B cell (primary cell): ENCODE measurements around the gene NINL. TPM values are rescaled to one million over a fixed set of nuclear protein-coding genes. Genes with fewer than 3 reads are reported as not detected.
"Not testable (repeated sequence)": the region's sequence is repeated elsewhere in the genome, so short reads cannot be mapped to it uniquely, and the experiment has no call there.

ENCODE experiments used
- ATAC-seq: fragments of 200-7000 bp; cut with Tn5 transposase; one replicate; pipeline ENCODE4 v1.10.0; 2021; ENCODE audit warnings: low read depth, mild to moderate bottlenecking, moderate number of reproducible peaks, moderate library complexity
- CTCF ChIA-PET: fragments of 350-600 bp; sonication (Branson Sonifier 250); formaldehyde crosslinking; loops from one replicate; lab custom pipeline; 2021; ENCODE audit warnings: antibody characterized with exemption, inconsistent platforms; lab: Charles Lee
- POLR2A ChIA-PET: fragments of 350-600 bp; sonication (Branson Sonifier 250); formaldehyde crosslinking; loops from one replicate; lab custom pipeline; 2021; ENCODE audit warnings: antibody characterized with exemption; lab: Charles Lee
- DNase-seq: peaks from one replicate; pipeline ENCODE4 v3.0.0; 2013
- H2AFZ ChIP-seq: 2 replicates; pipeline ENCODE4 v1.6.1; 2012; ENCODE audit warnings: mild to moderate bottlenecking, low read depth, low read length; ENCODE audit not compliant: insufficient read depth, poor library complexity, severe bottlenecking
- H3K27ac ChIP-seq, 2 donors: 1 replicate in 1 of 2; 2 replicates in 1 of 2; pipeline ENCODE4 v1.5.1; 2012 to 2013; ENCODE audit warnings: low read length in 2 of 2, mild to moderate bottlenecking in 2 of 2, moderate library complexity in 1 of 2
- H3K27me3 ChIP-seq, 4 experiments: fragments of 200-600 bp in 1 of 4; sonication (generic) in 1 of 4; replicated peaks in 1 of 4; 1 replicate in 2 of 4; 2 replicates in 2 of 4; pipeline versions ENCODE4 v1.6.1 to v1.7.0; 2013 to 2016; ENCODE audit warnings: low read length in 3 of 4, mild to moderate bottlenecking in 2 of 4, mixed read lengths in 1 of 4, moderate library complexity in 1 of 4; ENCODE audit not compliant: insufficient read depth in 4 of 4, control insufficient read depth in 3 of 4; ENCODE audit errors: control extremely low read depth in 1 of 4
- H3K36me3 ChIP-seq, 2 experiments: replicated peaks in 1 of 2; 1 replicate in 1 of 2; 2 replicates in 1 of 2; pipeline versions ENCODE4 v1.6.1 to v1.7.1; 2013; ENCODE audit warnings: low read length in 1 of 2; ENCODE audit not compliant: insufficient read depth in 2 of 2, control insufficient read depth in 1 of 2; ENCODE audit errors: control extremely low read depth in 1 of 2, extremely low read depth in 1 of 2
- H3K4me1 ChIP-seq, 2 donors: fragments of 200-600 bp in 1 of 2; sonication (generic) in 1 of 2; 1 replicate in 1 of 2; 2 replicates in 1 of 2; pipeline versions ENCODE4 v1.5.1 to v1.6.1; 2013 to 2017; ENCODE audit warnings: low read length in 2 of 2; ENCODE audit not compliant: control insufficient read depth in 2 of 2, insufficient read depth in 2 of 2
- H3K4me2 ChIP-seq: replicated peaks from 2 replicates; pipeline ENCODE3; 2012; ENCODE audit warnings: mild to moderate bottlenecking, low read depth, low read length; ENCODE audit not compliant: poor library complexity, severe bottlenecking
- H3K4me3 ChIP-seq, 5 experiments: fragments of 200-600 bp in 1 of 5; sonication (generic) in 1 of 5; 1 replicate in 3 of 5; 2 replicates in 2 of 5; pipeline versions ENCODE4 v1.5.1 to v1.7.0; 2011 to 2016; ENCODE audit warnings: low read length in 4 of 5, mild to moderate bottlenecking in 4 of 5, low read depth in 2 of 5, control low read depth in 1 of 5, moderate library complexity in 1 of 5; ENCODE audit not compliant: insufficient read depth in 1 of 5; ENCODE audit errors: control extremely low read depth in 1 of 5, extremely low read depth in 1 of 5
- H3K79me2 ChIP-seq: fragments of 200-600 bp; sonication (generic); one replicate; pipeline ENCODE4 v1.6.0; 2016; ENCODE audit warnings: low read length; ENCODE audit not compliant: control insufficient read depth, insufficient read depth
- H3K9ac ChIP-seq: fragments of 200-600 bp; sonication (generic); 2 replicates; pipeline ENCODE4 v1.6.1; 2017; ENCODE audit warnings: mild to moderate bottlenecking, low read length, moderate library complexity
- H3K9me3 ChIP-seq, 3 donors: one replicate each; pipeline versions ENCODE4 v1.6.1 to v1.7.1; 2013; ENCODE audit warnings: low read length in 2 of 3; ENCODE audit not compliant: control insufficient read depth in 2 of 3, insufficient read depth in 1 of 3; ENCODE audit errors: control extremely low read depth in 1 of 3
- H4K20me1 ChIP-seq: 2 replicates; pipeline ENCODE4 v1.6.0; 2012; ENCODE audit warnings: mild to moderate bottlenecking, low read length; ENCODE audit not compliant: insufficient read depth, control insufficient read depth, poor library complexity, severe bottlenecking
- H3K27ac Mint-ChIP-seq: one replicate; pipeline ENCODE4 v1.8.0; 2021; ENCODE audit warnings: mixed read lengths
- H3K27me3 Mint-ChIP-seq: one replicate; pipeline ENCODE4 v1.8.0; 2021; ENCODE audit warnings: mixed read lengths
- H3K4me1 Mint-ChIP-seq: one replicate; pipeline ENCODE4 v1.8.0; 2021; ENCODE audit warnings: mixed read lengths
- H3K4me3 Mint-ChIP-seq: one replicate; pipeline ENCODE4 v1.8.0; 2021; ENCODE audit warnings: mixed read lengths
- H3K9me3 Mint-ChIP-seq: one replicate; pipeline ENCODE4 v1.8.0; 2022; ENCODE audit warnings: mixed read lengths; ENCODE audit not compliant: insufficient read depth
- CTCF ChIP-seq: fragments of 200-600 bp; IDR thresholded peaks from one replicate; pipeline ENCODE4 v1.8.0; 2022; ENCODE audit warnings: antibody characterized with exemption, mild to moderate bottlenecking
- EZH2 ChIP-seq: IDR thresholded peaks from 2 replicates; pipeline ENCODE4 v1.6.1; 2012; ENCODE audit warnings: borderline replicate concordance, low read depth, mild to moderate bottlenecking, moderate library complexity, low read length; ENCODE audit not compliant: insufficient read depth, poor library complexity, severe bottlenecking
- WGBS: methylation state at CpG from one replicate; pipeline ENCODE4 v1.1.5; 2013; ENCODE audit warnings: missing lambda C conversion rate; ENCODE audit not compliant: insufficient coverage; 5-methylcytosine and 5-hydroxymethylcytosine counted together
- intact Hi-C: fragments of 100-400 bp; cut with micrococcal nuclease; formaldehyde crosslinking; loops from one replicate; pipeline ENCODE4 v1.10.0; 2022
- polyA plus RNA-seq: library from polyadenylated mRNA; depleted of rRNA; stranded (reverse); fragments of >200 nt; gene quantifications from 2 replicates; pipeline ENCODE4 v1.2.3, GENCODE V29; 2012
- total RNA-seq, 2 donors: library from RNA; stranded (reverse); fragments of 120-200 nt in 1 of 2; gene quantifications; 1 replicate in 1 of 2; 2 replicates in 1 of 2; pipeline versions ENCODE4 v1.2.3 to v1.2.4, GENCODE V29; 2013 to 2022

NINL gene
- total and polyA plus RNA-seq, 2 donors (not counting 1 experiment from before 2014, with no cell fraction given) = 1.8 to 5.5 TPM

GRCh38 chr20:25605148-25605547 lies 19.8 kb upstream of the NINL start:
- POLR2A ChIA-PET = no interaction called here
- H3K9ac ChIP-seq = no peak overlapping the region
- H3K4me1 Mint-ChIP-seq = peaks cover 2% of the 10 kb centered on the region
- H3K9me3 ChIP-seq = no peaks in the 10 kb centered on the region
- H3K9me3 Mint-ChIP-seq = no peaks in the 10 kb centered on the region
- no peak overlapping the region for H2AFZ ChIP-seq
- ATAC-seq (no peak), DNase-seq (no peak)
- intact Hi-C loops = no loop called here
- TF ChIP-seq CTCF (no peak), EZH2 (no peak)
- CTCF ChIA-PET = no interaction called here
- H3K4me3 Mint-ChIP-seq = no peak overlapping the region
- no peaks in the 10 kb centered on the region for H4K20me1 ChIP-seq
- WGBS = 86% methylated on average over 4 of the region's 7 CpGs
- H3K4me3 ChIP-seq = no peak overlapping the region
- H3K27me3 Mint-ChIP-seq = no peaks in the 10 kb centered on the region
- no peaks in the 10 kb centered on the region for H3K27me3 ChIP-seq
- no peak overlapping the region for H3K27ac Mint-ChIP-seq
- H3K4me1 ChIP-seq = no peaks in the 10 kb centered on the region
- no peaks in the 10 kb centered on the region for H3K36me3 ChIP-seq
- H3K27ac ChIP-seq = no peak overlapping the region
- no peak overlapping the region for H3K4me2 ChIP-seq
- no peaks in the 10 kb centered on the region for H3K79me2 ChIP-seq

- ATAC-seq (no peak), DNase-seq (no peak)
- Histone ChIP-seq H3K4me1 (no peaks in the 10 kb centered on the region), H3K27ac (no peak overlapping the region), H3K36me3 (no peaks in the 10 kb centered on the region), H3K9me3 (no peaks in the 10 kb centered on the region), H3K27me3 (no peaks in the 10 kb centered on the region), H3K4me3 (no peak overlapping the region), H3K9ac (no peak overlapping the region), H4K20me1 (no peaks in the 10 kb centered on the region), H3K79me2 (no peaks in the 10 kb centered on the region), H3K4me2 (no peak overlapping the region), H2AFZ (no peak overlapping the region)
- no peaks in the 10 kb centered on the region for H3K27me3 Mint-ChIP-seq
- 92% methylated on average over 5 of the region's 9 CpGs for WGBS
- TF ChIP-seq EZH2 (no peak), CTCF (no peak)
- POLR2A ChIA-PET = no interaction called here
- intact Hi-C loops = no loop called here
- CTCF ChIA-PET = no interaction called here
- H3K9me3 Mint-ChIP-seq = no peaks in the 10 kb centered on the region
- no peak overlapping the region for H3K4me3 Mint-ChIP-seq
- no peak overlapping the region for H3K27ac Mint-ChIP-seq
- peaks cover 2% of the 10 kb centered on the region for H3K4me1 Mint-ChIP-seq
These were observed 19.3 kb upstream of the NINL start for GRCh38 chr20:25604611-25605010.

- intact Hi-C loops, H3K4me2 ChIP-seq, ATAC-seq, CTCF ChIA-PET, H3K27me3 Mint-ChIP-seq, H3K9ac ChIP-seq, DNase-seq, POLR2A ChIA-PET, H3K36me3 ChIP-seq, H4K20me1 ChIP-seq, H2AFZ ChIP-seq, H3K4me1 ChIP-seq, H3K4me1 Mint-ChIP-seq, H3K27ac Mint-ChIP-seq, H3K79me2 ChIP-seq, H3K9me3 Mint-ChIP-seq, H3K9me3 ChIP-seq, H3K27ac ChIP-seq, H3K4me3 ChIP-seq, H3K4me3 Mint-ChIP-seq, H3K27me3 ChIP-seq: not testable (repeated sequence)
- 96% methylated on average over 7 of the region's 9 CpGs for WGBS
These were observed 17.6 kb upstream of the NINL start for GRCh38 chr20:25602914-25603309.
